Kidney epithelial cell (primary cell): Measurements from ENCODE around the gene THADA. TPM values are rescaled to one million over a fixed set of nuclear protein-coding genes. Genes with fewer than 3 reads are reported as not detected.

Experiments used
- DNase-seq: peaks from one replicate; pipeline ENCODE4 v3.0.0-alpha.2; 2010; ENCODE audit warnings: low read depth
- H3K27me3 ChIP-seq: 2 replicates; pipeline ENCODE4 v1.6.0; 2011; ENCODE audit warnings: low read length; ENCODE audit not compliant: control insufficient read depth, insufficient read depth
- H3K36me3 ChIP-seq: 2 replicates; pipeline ENCODE4 v1.5.1; 2011; ENCODE audit warnings: low read length; ENCODE audit not compliant: control insufficient read depth, insufficient read depth
- H3K4me3 ChIP-seq: 2 replicates; pipeline ENCODE4 v1.5.1; 2011; ENCODE audit warnings: low read depth, mild to moderate bottlenecking, control low read depth, low read length
- CTCF ChIP-seq: IDR thresholded peaks from 2 replicates; pipeline ENCODE4 v1.5.1; 2011; ENCODE audit warnings: mild to moderate bottlenecking, moderate library complexity, low read length, control low read depth, inconsistent platforms; ENCODE audit not compliant: insufficient read depth, poor library complexity, severe bottlenecking
- total RNA-seq: library from RNA; depleted of rRNA; stranded (reverse); fragments of >200 nt; gene quantifications from 2 replicates; pipeline ENCODE4 v1.2.3, GENCODE V29; 2015

Gene THADA
- total RNA-seq, 1 donor from 2014 or later, result 21.5 TPM

- DNase-seq, result no peak
- no peaks in the 10 kb centered on the region for H3K36me3 ChIP-seq
- no peak overlapping the region for H3K4me3 ChIP-seq
- no peak for TF ChIP-seq CTCF
- no peaks in the 10 kb centered on the region for H3K27me3 ChIP-seq
These were observed 281.4 kb downstream of the THADA start for GRCh38 chr2:43314299-43314927.

GRCh38 chr2:43313642-43314017 lies 282.2 kb downstream of the THADA start:
- Histone ChIP-seq H3K4me3 (no peak overlapping the region), H3K27me3 (no peaks in the 10 kb centered on the region), H3K36me3 (no peaks in the 10 kb centered on the region)
- TF ChIP-seq CTCF, result no peak
- DNase-seq, result no peak

GRCh38 chr2:43312755-43313641 lies 282.8 kb downstream of the THADA start:
- no peak for TF ChIP-seq CTCF
- Histone ChIP-seq H3K27me3 (no peaks in the 10 kb centered on the region), H3K36me3 (no peaks in the 10 kb centered on the region), H3K4me3 (no peak overlapping the region)
- no peak for DNase-seq

DNA sequence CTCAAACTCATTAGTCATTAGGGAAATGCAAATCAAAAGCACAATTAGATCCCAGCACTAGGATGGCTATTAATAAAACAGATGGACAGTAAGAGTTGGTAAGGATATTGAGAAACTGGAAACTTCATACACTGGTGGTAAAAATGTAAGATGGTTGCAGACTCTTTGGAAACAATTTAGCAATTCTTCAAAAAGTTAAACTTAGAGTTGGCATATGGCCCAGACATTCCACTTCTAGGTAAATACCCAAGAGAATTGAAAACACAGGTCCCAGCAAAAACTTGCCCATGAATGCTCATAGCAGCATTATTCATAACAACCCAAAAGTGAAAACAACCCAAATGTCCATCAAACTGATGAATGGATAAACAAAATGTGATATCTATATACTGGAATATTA lies 284.6 kb downstream of the THADA start:
- no peaks in the 10 kb centered on the region for H3K27me3 ChIP-seq
- no peak for TF ChIP-seq CTCF

GRCh38 chr2:43309935-43310334 lies 285.9 kb downstream of the THADA start:
- Histone ChIP-seq H3K36me3 (no peaks in the 10 kb centered on the region), H3K27me3 (no peaks in the 10 kb centered on the region), H3K4me3 (no peak overlapping the region)
- TF ChIP-seq CTCF, result no peak
- DNase-seq, result no peak

More for the DNA sequence above, 284.6 kb downstream of the THADA start:
- Histone ChIP-seq H3K36me3 (no peaks in the 10 kb centered on the region), H3K4me3 (no peak overlapping the region)
- no peak for DNase-seq

DNA sequence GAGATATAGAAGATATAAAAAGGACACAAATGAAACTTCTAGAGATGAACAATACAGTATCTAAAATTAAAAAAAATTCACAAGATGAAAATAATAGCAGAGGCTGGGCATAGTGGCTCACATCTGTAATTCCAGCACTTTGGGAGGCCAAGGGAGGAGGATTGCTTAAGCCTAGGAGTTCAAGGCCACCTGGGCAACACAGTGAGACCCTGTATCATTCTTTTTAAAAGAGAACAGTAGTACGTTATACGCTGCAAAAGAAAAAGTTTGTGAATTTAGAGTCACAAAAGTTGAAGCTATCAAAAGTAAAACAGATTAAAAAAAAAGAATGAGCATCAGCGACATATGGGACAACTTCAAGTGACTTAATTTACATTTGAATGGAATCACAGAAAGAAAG lies 287.9 kb downstream of the THADA start:
- no peak overlapping the region for H3K4me3 ChIP-seq
- H3K36me3 ChIP-seq, result no peaks in the 10 kb centered on the region
- DNase-seq, result no peak
- H3K27me3 ChIP-seq, result no peaks in the 10 kb centered on the region
- no peak for TF ChIP-seq CTCF
